Spinal cord (tissue), 10 donors: ENCODE measurements around the gene WBP1. TPM values are rescaled to one million over a fixed set of nuclear protein-coding genes. Genes with fewer than 3 reads are reported as not detected.
"Not testable (repeated sequence)": the region's sequence is repeated elsewhere in the genome, so short reads cannot be mapped to it uniquely, and the experiment has no call there.

Experiments
- DNase-seq, 6 donors: peaks; one replicate each; pipeline versions ENCODE4 v3.0.0 to v3.0.0-alpha.2; 2013 to 2015; ENCODE audit warnings: low spot score in 6 of 6, low read depth in 4 of 6
- H3K27ac ChIP-seq: one replicate; pipeline ENCODE4 v1.5.1; 2013; ENCODE audit warnings: low read depth, low read length, control low read depth
- H3K27me3 ChIP-seq: one replicate; pipeline ENCODE4 v1.6.1; 2013; ENCODE audit warnings: low read length; ENCODE audit not compliant: control insufficient read depth, insufficient read depth
- H3K36me3 ChIP-seq: one replicate; pipeline ENCODE4 v1.6.1; 2013; ENCODE audit warnings: low read length; ENCODE audit not compliant: control insufficient read depth, insufficient read depth
- H3K4me1 ChIP-seq: one replicate; pipeline ENCODE4 v1.6.1; 2013; ENCODE audit warnings: low read length; ENCODE audit not compliant: control insufficient read depth, insufficient read depth
- H3K4me3 ChIP-seq: one replicate; pipeline ENCODE4 v1.5.1; 2013; ENCODE audit warnings: low read depth, low read length, control low read depth
- H3K9me3 ChIP-seq: one replicate; pipeline ENCODE4 v1.6.1; 2013; ENCODE audit warnings: low read length; ENCODE audit not compliant: control insufficient read depth, insufficient read depth
- WGBS: methylation state at CpG from one replicate; pipeline ENCODE4 v1.1.5; 2013; ENCODE audit warnings: missing lambda C conversion rate; ENCODE audit not compliant: insufficient coverage; 5-methylcytosine and 5-hydroxymethylcytosine counted together
- polyA plus RNA-seq, 2 donors: library from polyadenylated mRNA; unstranded; fragments of 120-200 nt; gene quantifications; one replicate each; pipeline ENCODE4 v1.2.1, GENCODE V29; 2013; ENCODE audit not compliant: insufficient read length in 2 of 2
- total RNA-seq, 2 donors: library from RNA; depleted of rRNA in 1 of 2; stranded (reverse); fragments of 120-200 nt in 1 of 2; fragments of >200 nt in 1 of 2; gene quantifications; one replicate each; pipeline versions ENCODE4 v1.2.3 to v1.2.4, GENCODE V29; 2013 to 2014
- donor health status: healthy.

WBP1 gene
- total and polyA plus RNA-seq, 4 donors, result 25.8 to 140 (median 98.2) TPM

- no peak for DNase-seq
- Histone ChIP-seq H3K27ac (no peak overlapping the region), H3K9me3 (no peaks in the 10 kb centered on the region), H3K4me3 (no peak overlapping the region), H3K4me1 (peaks cover 8% of the 10 kb centered on the region), H3K36me3 (no peaks in the 10 kb centered on the region), H3K27me3 (no peaks in the 10 kb centered on the region)
- 93% methylated on average over 2 of the region's 3 CpGs for WGBS
Observed at GRCh38 chr2:74450570-74451190, 7.6 kb upstream of the WBP1 start.

GRCh38 chr2:74454654-74455511 lies 3.4 kb upstream of the WBP1 start, which contains the start of gene INO80B:
INO80B (plus strand) TSS chr2:74455087; CDS start chr2:74455117, 30 bp downstream.
- Histone ChIP-seq H3K4me1 (peaks cover 33% of the 10 kb centered on the region), H3K9me3 (no peaks in the 10 kb centered on the region), H3K27ac (peak within 1 kb of the TSS; percentile 61), H3K4me3 (peak within 1 kb of the TSS; percentile 92), H3K27me3 (no peaks in the 10 kb centered on the region), H3K36me3 (no peaks in the 10 kb centered on the region)
- WGBS, result 1% methylated on average over 34 of the region's 40 CpGs
- peak; percentile 96 to 99 (median 98) for DNase-seq

- under 1% methylated on average over 27 of the region's 27 CpGs for WGBS
- Histone ChIP-seq H3K9me3 (no peaks in the 10 kb centered on the region), H3K27ac (peak overlapping the region; percentile 99), H3K27me3 (no peaks in the 10 kb centered on the region), H3K4me1 (peaks cover 33% of the 10 kb centered on the region), H3K36me3 (peaks cover 16% of the 10 kb centered on the region), H3K4me3 (peak overlapping the region; percentile 88)
- DNase-seq, result no peak
Observed at GRCh38 chr2:74457129-74457548, 1.1 kb upstream of the WBP1 start.

- no peaks in the 10 kb centered on the region for H3K9me3 ChIP-seq
- no peak for DNase-seq
- H3K36me3 ChIP-seq, result peaks cover 21% of the 10 kb centered on the region
- WGBS, result under 1% methylated on average over 39 of the region's 46 CpGs
- H3K27me3 ChIP-seq, result no peaks in the 10 kb centered on the region
- H3K4me1 ChIP-seq, result peaks cover 33% of the 10 kb centered on the region
- H3K4me3 ChIP-seq, result peak overlapping the region; percentile 88
- H3K27ac ChIP-seq, result peak overlapping the region; percentile 99
Observed at GRCh38 chr2:74457549-74458131, 598 bp upstream of the WBP1 start.

- Histone ChIP-seq H3K4me1 (peaks cover 35% of the 10 kb centered on the region), H3K27ac (peak overlapping the region; percentile 86), H3K36me3 (peaks cover 25% of the 10 kb centered on the region), H3K4me3 (peak overlapping the region; percentile 88), H3K27me3 (no peaks in the 10 kb centered on the region), H3K9me3 (no peaks in the 10 kb centered on the region)
- DNase-seq, result peak in 1 of 6 donors; percentile 30
- 0% methylated on average over 4 of the region's 10 CpGs for WGBS
Observed at GRCh38 chr2:74458938-74459363, 713 bp downstream of the WBP1 start.

- not testable (repeated sequence) for H3K27me3 ChIP-seq, DNase-seq, H3K9me3 ChIP-seq, H3K27ac ChIP-seq, H3K4me3 ChIP-seq
- Histone ChIP-seq H3K36me3 (peaks cover 25% of the 10 kb centered on the region), H3K4me1 (peaks cover 41% of the 10 kb centered on the region)
- 81% methylated on average over 13 of the region's 13 CpGs for WGBS
Observed at GRCh38 chr2:74459503-74460118, 1.4 kb downstream of the WBP1 start.

- H3K4me1 ChIP-seq, result peaks cover 40% of the 10 kb centered on the region
- not testable (repeated sequence) for H3K27ac ChIP-seq, H3K27me3 ChIP-seq, DNase-seq, H3K4me3 ChIP-seq, H3K9me3 ChIP-seq
- 92% methylated on average over 4 of the region's 10 CpGs for WGBS
- peaks cover 25% of the 10 kb centered on the region for H3K36me3 ChIP-seq
Observed at GRCh38 chr2:74460187-74460586, 1.9 kb downstream of the WBP1 start.

- no peaks in the 10 kb centered on the region for H3K9me3 ChIP-seq
- H3K4me1 ChIP-seq, result peaks cover 31% of the 10 kb centered on the region
- H3K4me3 ChIP-seq, result no peak overlapping the region
- peaks cover 25% of the 10 kb centered on the region for H3K36me3 ChIP-seq
- no peak overlapping the region for H3K27ac ChIP-seq
- 93% methylated on average over 27 of the region's 27 CpGs for WGBS
- no peak for DNase-seq
- H3K27me3 ChIP-seq, result no peaks in the 10 kb centered on the region
Observed at GRCh38 chr2:74461187-74462053, 3.2 kb downstream of the WBP1 start.
